GM19351 (cell line): Measurements from ENCODE around the gene IFI27.
"Not testable (repeated sequence)": the region's sequence is repeated elsewhere in the genome, so short reads cannot be mapped to it uniquely, and the experiment has no call there.

Experiments
- ATAC-seq: cut with Tn5 transposase; IDR thresholded peaks from one replicate; pipeline ENCODE4 v1.9.1; 2021; ENCODE audit warnings: mild to moderate bottlenecking, moderate library complexity; ENCODE audit not compliant: unreplicated experiment

The IFI27 gene

GRCh38 chr14:94152676-94153075 lies 42.1 kb downstream of the IFI27 start:
- ATAC-seq, result no peak

GRCh38 chr14:94153750-94154342 lies 43.3 kb downstream of the IFI27 start:
- ATAC-seq, result no peak

DNA sequence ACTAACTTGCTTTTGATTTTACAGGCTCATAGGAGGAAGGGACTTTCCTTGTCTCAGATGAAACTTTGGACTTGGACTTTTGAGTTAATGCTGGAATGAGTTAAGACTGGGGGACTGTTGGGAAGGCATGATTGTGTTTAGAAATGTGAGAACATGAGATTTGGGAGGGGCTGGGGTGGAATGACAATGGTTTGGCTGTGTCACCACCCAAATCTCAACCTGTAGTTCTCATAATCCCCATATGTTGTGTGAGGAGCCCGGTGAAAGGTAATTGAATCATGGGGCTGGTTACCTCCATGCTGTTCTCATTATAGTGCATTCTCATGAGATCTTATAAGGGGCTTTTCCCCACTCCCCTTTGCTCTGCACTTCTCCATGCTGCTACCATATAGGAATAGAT lies 45.6 kb downstream of the IFI27 start:
- ATAC-seq, result not testable (repeated sequence)

DNA sequence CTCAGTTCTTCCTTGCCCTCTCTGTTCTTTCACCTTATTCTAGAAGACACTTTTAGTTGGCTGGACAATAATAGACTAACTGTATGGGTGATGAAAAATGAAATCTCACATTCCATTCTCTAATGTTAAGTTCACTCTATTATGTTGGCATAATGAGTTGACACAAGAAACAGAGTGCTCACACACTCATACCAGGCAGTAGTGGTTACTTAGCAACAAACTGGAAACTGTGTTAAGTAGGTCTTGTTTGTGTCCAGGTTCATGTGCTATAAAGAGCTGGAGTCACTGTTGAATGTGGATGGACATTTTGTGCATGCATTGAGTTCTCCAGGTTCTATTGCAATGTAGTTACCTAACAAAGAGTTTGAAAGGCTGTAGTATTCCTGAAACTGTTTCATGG lies 46.7 kb downstream of the IFI27 start:
- ATAC-seq, result no peak

DNA sequence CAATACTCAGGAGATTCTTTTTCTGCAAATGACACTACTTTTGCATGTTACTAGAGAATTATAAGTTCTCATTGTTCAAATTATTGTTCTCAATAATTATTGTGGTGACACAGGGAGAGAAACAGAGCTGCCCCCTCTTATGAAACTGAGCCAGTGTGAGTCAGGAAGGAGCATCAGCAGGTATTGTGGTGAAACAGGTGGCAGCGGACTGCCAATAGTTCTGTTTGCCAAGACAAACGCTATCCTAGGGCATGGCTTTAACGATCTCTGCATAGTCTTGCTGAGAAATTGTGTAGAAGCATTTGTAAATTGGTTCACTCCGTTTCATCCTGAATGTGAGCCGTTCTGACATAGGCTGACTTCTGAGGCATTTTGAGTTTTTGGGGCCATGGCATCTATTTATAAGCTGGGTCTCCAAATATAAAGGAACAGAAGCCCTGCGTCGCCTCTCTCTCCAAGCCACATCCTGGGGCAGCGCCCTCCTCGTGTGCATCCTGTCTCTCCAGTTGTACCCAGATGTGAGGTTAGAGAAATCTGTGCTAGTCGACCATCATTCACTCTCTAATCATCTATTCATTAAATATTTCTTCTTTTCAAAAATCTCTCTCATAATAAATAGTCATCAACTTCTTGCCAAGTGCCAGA lies 47.8 kb downstream of the IFI27 start:
- ATAC-seq, result no peak

DNA sequence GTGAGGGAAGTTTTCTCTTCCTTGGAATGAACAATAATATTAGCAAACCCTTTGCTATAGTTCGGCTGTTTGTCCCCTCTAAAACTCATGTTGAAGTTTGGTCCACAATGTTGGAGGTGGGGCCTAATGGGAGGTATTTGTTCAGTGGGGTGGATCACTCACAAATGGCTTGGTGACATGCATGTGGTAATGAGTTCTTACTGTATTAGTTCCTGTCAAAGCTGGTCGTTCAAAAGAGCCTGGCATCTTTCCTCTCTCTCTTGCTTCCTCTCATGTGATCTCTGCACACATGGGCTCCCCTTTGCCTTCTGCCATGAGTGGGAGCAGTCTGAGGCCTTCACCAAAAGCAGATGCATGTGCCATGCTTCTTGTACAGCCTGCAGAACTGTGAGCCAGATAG lies 50.5 kb downstream of the IFI27 start:
- no peak for ATAC-seq

- no peak for ATAC-seq
These were observed 51.4 kb downstream of the IFI27 start for GRCh38 chr14:94161981-94162380.

- no peak for ATAC-seq
These were observed 51.9 kb downstream of the IFI27 start for GRCh38 chr14:94162466-94162865.

- ATAC-seq, result no peak
These were observed 53.3 kb downstream of the IFI27 start for GRCh38 chr14:94163796-94164195.

GRCh38 chr14:94164685-94165431 lies 54.3 kb downstream of the IFI27 start:
- no peak for ATAC-seq

GRCh38 chr14:94165744-94166143 lies 55.2 kb downstream of the IFI27 start:
- no peak for ATAC-seq
